K562 (cell line): ENCODE data around the gene USP7. TPM values are rescaled to one million over a fixed set of nuclear protein-coding genes. Genes with fewer than 3 reads are reported as not detected.
A peak's percentile ranks its signal among the peaks of the same experiment; 100 is the strongest.

Source experiments
- ATAC-seq: fragments of 200-7000 bp; cut with Tn5 transposase; 3 replicates; pipeline ENCODE4 v1.9.1; 2020; ENCODE audit warnings: moderate library complexity
- BruUV-seq: library from RNA; stranded (reverse); fragments of 400-500 nt; replicated peaks from 2 replicates; lab custom pipeline; 2021; lab: Mats Ljungman, UMichigan
- CTCF ChIA-PET: fragments of 300-600 bp; formaldehyde crosslinking; extraction: SDS; loops from one replicate; lab custom pipeline; 2021; ENCODE audit warnings: low intra/inter-chr PET ratio; lab: Yijun Ruan, JAX
- POLR2A ChIA-PET: fragments of 300-600, 350-650 bp; sonication (Branson Sonifier 250); formaldehyde crosslinking; extraction: SDS; loops from one replicate; lab custom pipeline; 2021; ENCODE audit warnings: antibody characterized with exemption, inconsistent platforms; lab: Yijun Ruan, JAX
- DNase-seq, 4 experiments: peaks; one replicate each; pipeline versions ENCODE4 v3.0.0 to v3.0.0-alpha.2; 2011 to 2018; ENCODE audit warnings: low spot score in 3 of 4, mixed read lengths in 3 of 4; ENCODE audit errors: extremely low read depth in 1 of 4
- FAIRE-seq: peaks from 2 replicates; lab custom pipeline; 2011; peaks lifted over from hg19 to GRCh38; lab: Jason Lieb, UNC
- H2AFZ ChIP-seq: 2 replicates; pipeline ENCODE4 v1.6.0; 2011; ENCODE audit warnings: low read depth, low read length, control low read depth, inconsistent platforms
- H3K27ac ChIP-seq: fragments of 200-600 bp; 3 replicates; pipeline ENCODE4 v1.8.0; 2011; ENCODE audit warnings: low read depth, mild to moderate bottlenecking, control low read depth, inconsistent platforms, low read length, moderate library complexity, mixed read lengths; ENCODE audit errors: extremely low read depth
- H3K27me3 ChIP-seq, 2 experiments: fragments of 300-600 bp in 1 of 2; 2 replicates in 1 of 2; 3 replicates in 1 of 2; pipeline versions ENCODE4 v1.6.0 to v1.8.0; 2011; ENCODE audit warnings: inconsistent platforms in 2 of 2, low read length in 2 of 2, mild to moderate bottlenecking in 1 of 2, mixed read lengths in 1 of 2, moderate library complexity in 1 of 2; ENCODE audit not compliant: control insufficient read depth in 2 of 2, insufficient read depth in 2 of 2
- H3K36me3 ChIP-seq: fragments of 300-600 bp; 3 replicates; pipeline ENCODE4 v1.8.0; 2011; ENCODE audit warnings: mild to moderate bottlenecking, low read length, inconsistent platforms; ENCODE audit not compliant: control insufficient read depth, insufficient read depth
- H3K4me1 ChIP-seq, 2 experiments: fragments of 200-600 bp in 1 of 2; replicated peaks in 1 of 2; 2 replicates in 1 of 2; 3 replicates in 1 of 2; pipeline versions ENCODE4 v1.5.1 to v1.8.0; 2011; ENCODE audit warnings: inconsistent platforms in 2 of 2, low read length in 2 of 2, mild to moderate bottlenecking in 1 of 2, mixed read lengths in 1 of 2, moderate library complexity in 1 of 2; ENCODE audit not compliant: control insufficient read depth in 2 of 2, insufficient read depth in 2 of 2
- H3K4me2 ChIP-seq: 2 replicates; pipeline ENCODE4 v1.6.1; 2011; ENCODE audit warnings: low read length, control low read depth, inconsistent platforms, mixed read lengths; ENCODE audit not compliant: insufficient read depth
- H3K4me3 ChIP-seq: fragments of 200-600 bp; sonication (generic), shearing (Covaris generic); 2 replicates; pipeline ENCODE4 v1.5.1; 2016; ENCODE audit warnings: control low read depth, inconsistent platforms
- H3K79me2 ChIP-seq: fragments of 200-600 bp; 3 replicates; pipeline ENCODE4 v1.8.0; 2011; ENCODE audit warnings: low read length, inconsistent platforms; ENCODE audit not compliant: control insufficient read depth, insufficient read depth
- H3K9ac ChIP-seq, 2 experiments: 2 replicates each; pipeline versions ENCODE4 v1.6.0 to v1.6.1; 2011; ENCODE audit warnings: low read depth in 2 of 2, low read length in 2 of 2, control low read depth in 1 of 2, inconsistent platforms in 1 of 2, mild to moderate bottlenecking in 1 of 2, mixed read lengths in 1 of 2; ENCODE audit not compliant: insufficient read depth in 1 of 2
- H3K9me1 ChIP-seq: one replicate; pipeline ENCODE4 v1.6.0; 2011; ENCODE audit warnings: inconsistent platforms, mild to moderate bottlenecking, low read length, moderate library complexity; ENCODE audit not compliant: control insufficient read depth, insufficient read depth
- H3K9me3 ChIP-seq: replicated peaks from 2 replicates; pipeline ENCODE4 v1.5.1; 2011; ENCODE audit warnings: low read depth, low read length, inconsistent platforms; ENCODE audit not compliant: control insufficient read depth, insufficient read depth
- H4K20me1 ChIP-seq: replicated peaks from 2 replicates; pipeline ENCODE4 v1.6.1; 2011; ENCODE audit warnings: low read length, inconsistent platforms, mixed read lengths; ENCODE audit not compliant: control insufficient read depth, insufficient read depth
- MTA2 ChIP-seq: fragments of 450-650 bp; IDR thresholded peaks from 2 replicates; pipeline ENCODE4 v1.6.1; 2016; ENCODE audit warnings: low read depth
- ZNF263 ChIP-seq: sonication (generic); formaldehyde crosslinking; IDR thresholded peaks from 2 replicates; pipeline ENCODE4 v1.8.0; 2022; ENCODE audit warnings: mild to moderate bottlenecking, missing genetic modification reagents, borderline replicate concordance
- WGBS: fragments of 100-300 bp; shearing (Covaris generic); methylation state at CpG from one replicate; pipeline ENCODE4 v1.1.6; 2016; ENCODE audit warnings: low coverage, mixed read lengths; ENCODE audit not compliant: insufficient coverage; ENCODE audit errors: missing lambda C conversion rate; 5-methylcytosine and 5-hydroxymethylcytosine counted together
- in situ Hi-C: fragments of 300-500 bp; cut with MboI; formaldehyde crosslinking; loops from 4 replicates; pipeline ENCODE4 v1.15.0; 2018; ENCODE audit warnings: inconsistent platforms, mixed read lengths
- intact Hi-C: fragments of 100-400 bp; cut with micrococcal nuclease; formaldehyde crosslinking; loops from 2 replicates; pipeline ENCODE4 v1.14.2; 2022
- polyA plus RNA-seq, 8 experiments: library from polyadenylated mRNA; depleted of rRNA in 4 of 8; stranded (reverse) in 5 of 8; unstranded in 3 of 8; fragments of >200 nt; fragmentation: Nextera tagmentation in 2 of 8; fragmentation: Illumina TruSeq in 1 of 8; extraction: Ambion mirVana in 2 of 8; extraction: Trizol in 1 of 8; gene quantifications; 2 replicates each; pipeline versions ENCODE4 v1.2.1 to v1.2.3, GENCODE V29; 2011 to 2014; ENCODE audit warnings: inconsistent platforms in 1 of 8, missing spikeins in 1 of 8
- total RNA-seq, 7 experiments: library from RNA; depleted of rRNA in 6 of 7; stranded (reverse); fragments of >200 nt in 6 of 7; fragmentation: Illumina TruSeq in 2 of 7; extraction: Trizol in 2 of 7; gene quantifications; 2 replicates each; pipeline versions ENCODE4 v1.2.1 to v1.2.3, GENCODE V29; 2011 to 2021; ENCODE audit warnings: low replicate concordance in 1 of 7

Gene USP7
- total and polyA plus RNA-seq, 9 of the 15 experiments (the other 6 are each of a cell fraction or from before 2014, with no cell fraction given), result 17.1 to 145 (median 57.9) TPM

DNA sequence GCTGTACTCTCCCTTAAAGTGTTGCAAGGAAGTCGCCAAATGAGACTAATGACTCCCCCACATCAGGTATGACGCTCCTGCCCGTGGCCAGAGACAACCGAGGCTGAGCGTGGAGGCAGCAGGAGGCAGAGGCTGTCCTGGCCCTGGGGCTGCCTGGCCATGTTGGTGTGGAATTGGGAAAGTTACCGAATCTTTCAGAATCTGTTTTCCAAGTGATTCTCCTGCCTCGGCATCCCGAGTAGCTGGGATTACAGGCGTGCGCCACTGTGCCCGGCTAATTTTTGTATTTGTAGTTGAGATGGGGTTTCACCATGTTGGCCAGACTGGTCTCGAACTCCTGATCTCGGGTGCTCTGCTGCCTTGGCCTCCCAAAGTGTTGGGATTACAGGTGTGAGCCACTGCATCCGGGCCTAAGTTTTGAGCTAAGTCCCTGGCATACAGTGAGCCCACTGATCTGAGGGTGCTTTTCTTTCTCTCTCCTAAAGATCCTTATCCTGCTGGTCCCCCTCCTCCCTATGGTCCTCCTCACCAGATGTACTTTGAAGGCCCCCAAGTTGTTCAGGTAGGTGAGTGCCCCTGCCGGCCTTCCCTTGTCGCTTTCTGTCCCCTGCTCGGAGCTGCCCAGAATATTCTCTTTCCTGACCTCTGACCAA, 80.9 kb downstream of the USP7 start:
- BruUV-seq, result no TSS peak
- POLR2A ChIA-PET, result interaction anchor here (0.6 to 1.9 kb wide), 5 partner anchors 8 to 15 kb away, joined by 3 to 7 read pairs (median 5); partner anchors contain the start of gene CARHSP1
- DNase-seq, result no peak
- Histone ChIP-seq H3K27me3 (peaks cover 0 to 4% of the 10 kb centered on the region in 2 experiments; a peak in 1 of 5 replicates), H3K4me1 (peaks cover 6 to 28% of the 10 kb centered on the region in 2 experiments; a peak in 4 of 5 replicates), H3K79me2 (no peaks in the 10 kb centered on the region), H3K9me3 (no peaks in the 10 kb centered on the region), H4K20me1 (peaks cover 15% of the 10 kb centered on the region), H3K4me3 (no peak overlapping the region), H3K27ac (no peak overlapping the region), H3K4me2 (no peak overlapping the region), H3K9ac (no peak overlapping the region; a peak in 1 of 4 replicates)
- intact Hi-C loops, result loop anchor here (5.0 kb wide), 2 partner anchors 86 to 311 kb away; partner anchors contain the start of genes PMM2 and TMEM186
- TF ChIP-seq MTA2 (no peak), ZNF263 (CRISPR knock-in tag) (peak; percentile 89)
- TF ChIP-seq, all 486 proteins: peak for 1
- Histone ChIP-seq H3K9me1 (no peaks in the 10 kb centered on the region), H2AFZ (no peak overlapping the region), H3K36me3 (no peaks in the 10 kb centered on the region)
- FAIRE-seq (no peak), ATAC-seq (no peak)
- in situ Hi-C loops, result loop anchor here (5.0 kb wide), 1 partner anchor 316 kb away; no protein-coding TSS in a partner anchor
- 37% methylated on average over 16 of the region's 17 CpGs for WGBS
- CTCF ChIA-PET, result interaction anchor here (1.0 kb wide), 1 partner anchor 222 kb away, joined by 4 read pairs; no protein-coding TSS in a partner anchor
